Measurements from ENCODE around the gene NFATC1. TPM values are rescaled to one million over a fixed set of nuclear protein-coding genes. Genes with fewer than 3 reads are reported as not detected.

The NFATC1 gene
- total and polyA plus RNA-seq, 2 experiments from 2014 or later, result 7.5 to 9.8 TPM

- H3K4me2 ChIP-seq (ENCODE audit: unreplicated experiment), result no peak overlapping the region
- no peaks in the 10 kb centered on the region for H3K9me3 ChIP-seq (ENCODE audit: low read depth)
- H3K9ac ChIP-seq, result no peak overlapping the region
- no peaks in the 10 kb centered on the region for H3K27me3 ChIP-seq (replicated peaks; ENCODE audit: insufficient read depth)
- H3K36me3 ChIP-seq (ENCODE audit: low read depth), result no peaks in the 10 kb centered on the region
- no peak overlapping the region for H3K4me3 ChIP-seq
- in situ Hi-C loops (cut with MboI), result no loop called here
- H4K20me1 ChIP-seq (ENCODE audit: insufficient read depth), result no peaks in the 10 kb centered on the region
- no peaks in the 10 kb centered on the region for H3K79me2 ChIP-seq (ENCODE audit: insufficient read depth)
- TF ChIP-seq EZH2phosphoT487 (IDR thresholded peaks at IDR 0.05; ENCODE audit: insufficient read depth, low read depth), result no peak
- TF ChIP-seq EZH2 (IDR thresholded peaks at IDR 0.05; ENCODE audit: insufficient read depth, poor library complexity, severe bottlenecking), result no peak
- no peak overlapping the region for H3K27ac ChIP-seq
- H3F3A ChIP-seq (ENCODE audit: insufficient read depth), result no peaks in the 10 kb centered on the region
- H3K9me2 ChIP-seq (ENCODE audit: insufficient read depth), result no peaks in the 10 kb centered on the region
- no peaks in the 10 kb centered on the region for H3K4me1 ChIP-seq (ENCODE audit: insufficient read depth)
- 88 to 89% methylated on average over 10 of the region's 10 CpGs for WGBS, 2 experiments (ENCODE audit: low coverage in 1 of 2, low lambda C conversion rate in 2 of 2, missing lambda C conversion rate in 2 of 2)
- no peak overlapping the region for H2AFZ ChIP-seq
- no peak for DNase-seq
Measured at GRCh38 chr18:79372461-79372860, 23.3 kb upstream of the NFATC1 start.

- Histone ChIP-seq H3K9me2 (ENCODE audit: insufficient read depth) (no peaks in the 10 kb centered on the region), H3K36me3 (ENCODE audit: low read depth) (peaks cover 3% of the 10 kb centered on the region; the same call in 1 of the 2 replicates), H3K9ac (no peak overlapping the region), H3K79me2 (ENCODE audit: insufficient read depth) (no peaks in the 10 kb centered on the region), H3F3A (ENCODE audit: insufficient read depth) (no peaks in the 10 kb centered on the region), H3K4me2 (ENCODE audit: unreplicated experiment) (no peak overlapping the region), H4K20me1 (ENCODE audit: insufficient read depth) (no peaks in the 10 kb centered on the region), H3K4me1 (ENCODE audit: insufficient read depth) (no peaks in the 10 kb centered on the region), H3K27ac (no peak overlapping the region), H3K9me3 (ENCODE audit: low read depth) (no peaks in the 10 kb centered on the region), H3K4me3 (no peak overlapping the region), H2AFZ (no peak overlapping the region), H3K27me3 (replicated peaks; ENCODE audit: insufficient read depth) (no peaks in the 10 kb centered on the region)
- in situ Hi-C loops (cut with MboI), result no loop called here
- DNase-seq, result no peak
- TF ChIP-seq EZH2phosphoT487 (IDR thresholded peaks at IDR 0.05; ENCODE audit: insufficient read depth, low read depth) (no peak), EZH2 (IDR thresholded peaks at IDR 0.05; ENCODE audit: insufficient read depth, poor library complexity, severe bottlenecking) (no peak)
- WGBS, 2 experiments (ENCODE audit: low coverage in 1 of 2, low lambda C conversion rate in 2 of 2, missing lambda C conversion rate in 2 of 2), result 98% methylated on average over 2 of the region's 2 CpGs
Measured at GRCh38 chr18:79372991-79373390, 22.7 kb upstream of the NFATC1 start.

- no peak for TF ChIP-seq EZH2phosphoT487 (IDR thresholded peaks at IDR 0.05; ENCODE audit: insufficient read depth, low read depth)
- no peak for TF ChIP-seq EZH2 (IDR thresholded peaks at IDR 0.05; ENCODE audit: insufficient read depth, poor library complexity, severe bottlenecking)
- H3K9me3 ChIP-seq (ENCODE audit: low read depth), result no peaks in the 10 kb centered on the region
Measured at GRCh38 chr18:79373736-79374135, 22.0 kb upstream of the NFATC1 start.

GRCh38 chr18:79374408-79375171 is 21.1 kb upstream of the NFATC1 start:
- no peaks in the 10 kb centered on the region for H3K9me2 ChIP-seq (ENCODE audit: insufficient read depth)
- peaks cover 4% of the 10 kb centered on the region; the same call in 1 of the 2 replicates for H3K36me3 ChIP-seq (ENCODE audit: low read depth)
- H3K9ac ChIP-seq, result no peak overlapping the region
- no peak for TF ChIP-seq EZH2 (IDR thresholded peaks at IDR 0.05; ENCODE audit: insufficient read depth, poor library complexity, severe bottlenecking)
- TF ChIP-seq EZH2phosphoT487 (IDR thresholded peaks at IDR 0.05; ENCODE audit: insufficient read depth, low read depth), result no peak
- in situ Hi-C loops (cut with MboI), result no loop called here
- DNase-seq, result no peak
- no peaks in the 10 kb centered on the region for H3K9me3 ChIP-seq (ENCODE audit: low read depth)
- H3K79me2 ChIP-seq (ENCODE audit: insufficient read depth), result no peaks in the 10 kb centered on the region
- no peaks in the 10 kb centered on the region for H3K27me3 ChIP-seq (replicated peaks; ENCODE audit: insufficient read depth)
- no peak overlapping the region for H2AFZ ChIP-seq
- no peaks in the 10 kb centered on the region for H3F3A ChIP-seq (ENCODE audit: insufficient read depth)
- 89 to 92% methylated on average over 17 to 26 of the region's 32 CpGs for WGBS, 2 experiments (ENCODE audit: low coverage in 1 of 2, low lambda C conversion rate in 2 of 2, missing lambda C conversion rate in 2 of 2)
- H3K27ac ChIP-seq, result no peak overlapping the region
- no peak overlapping the region for H3K4me2 ChIP-seq (ENCODE audit: unreplicated experiment)
- no peak overlapping the region for H3K4me3 ChIP-seq
- no peaks in the 10 kb centered on the region for H4K20me1 ChIP-seq (ENCODE audit: insufficient read depth)
- H3K4me1 ChIP-seq (ENCODE audit: insufficient read depth), result no peaks in the 10 kb centered on the region

More at GRCh38 chr18:79373736-79374135, 22.0 kb upstream of the NFATC1 start:
- no peak overlapping the region for H3K4me3 ChIP-seq
- DNase-seq, result no peak
- H3K27ac ChIP-seq, result no peak overlapping the region
- 94 to 95% methylated on average over 17 of the region's 17 CpGs for WGBS, 2 experiments (ENCODE audit: low coverage in 1 of 2, low lambda C conversion rate in 2 of 2, missing lambda C conversion rate in 2 of 2)
- no peak overlapping the region for H3K9ac ChIP-seq
- H3K27me3 ChIP-seq (replicated peaks; ENCODE audit: insufficient read depth), result no peaks in the 10 kb centered on the region
- H3F3A ChIP-seq (ENCODE audit: insufficient read depth), result no peaks in the 10 kb centered on the region
- no peaks in the 10 kb centered on the region for H3K4me1 ChIP-seq (ENCODE audit: insufficient read depth)
- in situ Hi-C loops (cut with MboI), result no loop called here
- H3K9me2 ChIP-seq (ENCODE audit: insufficient read depth), result no peaks in the 10 kb centered on the region
- no peak overlapping the region for H3K4me2 ChIP-seq (ENCODE audit: unreplicated experiment)
- H2AFZ ChIP-seq, result no peak overlapping the region
- peaks cover 4% of the 10 kb centered on the region; the same call in 1 of the 2 replicates for H3K36me3 ChIP-seq (ENCODE audit: low read depth)
- H4K20me1 ChIP-seq (ENCODE audit: insufficient read depth), result no peaks in the 10 kb centered on the region
- H3K79me2 ChIP-seq (ENCODE audit: insufficient read depth), result no peaks in the 10 kb centered on the region
